ENCODE results near the gene PDE6G.

DNA sequence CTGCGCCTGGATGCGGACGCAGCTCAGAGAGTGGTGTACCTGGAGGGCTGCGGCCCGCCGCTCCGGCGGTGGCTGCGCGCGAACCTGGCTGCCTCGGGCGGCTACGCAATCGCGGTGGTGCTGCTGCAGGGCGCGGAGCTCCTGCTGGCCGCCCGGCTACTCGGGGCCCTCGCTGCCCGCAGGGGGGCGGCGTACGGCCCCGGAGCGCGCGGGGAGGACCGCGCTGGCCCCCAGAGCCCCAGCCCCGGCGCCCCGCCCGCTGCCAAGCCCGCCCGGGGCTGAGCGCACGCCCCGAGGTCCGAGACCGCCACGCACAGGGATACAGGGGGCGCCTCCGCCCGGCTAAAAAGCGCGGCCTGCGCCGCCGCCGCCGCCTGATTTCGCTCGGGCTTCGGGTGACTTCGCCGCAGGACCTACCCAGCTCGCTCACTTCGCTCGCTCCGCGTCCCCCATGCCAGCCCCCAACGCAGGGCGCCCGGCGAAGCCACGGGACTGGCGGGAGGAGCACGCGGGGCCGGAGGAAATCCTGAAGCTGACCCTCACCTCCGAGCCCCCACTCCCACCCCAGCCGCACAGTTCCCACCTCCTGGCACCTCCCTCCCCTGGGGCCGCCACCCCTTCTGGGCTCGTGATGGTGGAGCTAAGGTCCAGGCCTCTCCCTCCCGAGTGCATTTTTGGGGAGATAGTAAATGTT, 8.2 kb downstream of the PDE6G start:
- TF ChIP-seq, protein P1, sequence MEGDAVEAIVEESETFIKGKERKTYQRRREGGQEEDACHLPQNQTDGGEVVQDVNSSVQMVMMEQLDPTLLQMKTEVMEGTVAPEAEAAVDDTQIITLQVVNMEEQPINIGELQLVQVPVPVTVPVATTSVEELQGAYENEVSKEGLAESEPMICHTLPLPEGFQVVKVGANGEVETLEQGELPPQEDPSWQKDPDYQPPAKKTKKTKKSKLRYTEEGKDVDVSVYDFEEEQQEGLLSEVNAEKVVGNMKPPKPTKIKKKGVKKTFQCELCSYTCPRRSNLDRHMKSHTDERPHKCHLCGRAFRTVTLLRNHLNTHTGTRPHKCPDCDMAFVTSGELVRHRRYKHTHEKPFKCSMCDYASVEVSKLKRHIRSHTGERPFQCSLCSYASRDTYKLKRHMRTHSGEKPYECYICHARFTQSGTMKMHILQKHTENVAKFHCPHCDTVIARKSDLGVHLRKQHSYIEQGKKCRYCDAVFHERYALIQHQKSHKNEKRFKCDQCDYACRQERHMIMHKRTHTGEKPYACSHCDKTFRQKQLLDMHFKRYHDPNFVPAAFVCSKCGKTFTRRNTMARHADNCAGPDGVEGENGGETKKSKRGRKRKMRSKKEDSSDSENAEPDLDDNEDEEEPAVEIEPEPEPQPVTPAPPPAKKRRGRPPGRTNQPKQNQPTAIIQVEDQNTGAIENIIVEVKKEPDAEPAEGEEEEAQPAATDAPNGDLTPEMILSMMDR (IDR thresholded peaks at IDR 0.05): no peak
- no peak for TF ChIP-seq POLR2A (IDR thresholded peaks at IDR 0.05)

Measured in heart left ventricle (tissue), 13 donors.